ENCODE results near the gene LCA5L.
A peak's percentile ranks its signal among the peaks of the same experiment; 100 is the strongest.

The LCA5L gene

GRCh38 chr21:39397646-39398385 lies 47.8 kb downstream of the LCA5L start:
- ChIA-PET CTCF (interaction anchor here (0.7 to 1.9 kb wide), 5 partner anchors 11 to 46 kb away, joined by 3 to 9 read pairs (median 4); no protein-coding TSS in a partner anchor), POLR2A (no interaction called here)
- no peak for TF ChIP-seq CTCF (IDR thresholded peaks at IDR 0.05; ENCODE audit: control extremely low read depth, extremely low read depth, low read depth, missing control alignments)
- no peak for DNase-seq (ENCODE audit: extremely low spot score)

GRCh38 chr21:39392981-39393380 lies 52.6 kb downstream of the LCA5L start:
- no peak for TF ChIP-seq CTCF (IDR thresholded peaks at IDR 0.05; ENCODE audit: control extremely low read depth, extremely low read depth, low read depth, missing control alignments)
- no peak for DNase-seq (ENCODE audit: extremely low spot score)
- CTCF ChIA-PET, result interaction anchor here (0.7 to 1.7 kb wide), 4 partner anchors 10 to 95 kb away, joined by 3 to 6 read pairs (median 4); a partner anchor contains a TSS
- POLR2A ChIA-PET, result no interaction called here

GRCh38 chr21:39390212-39390765 lies 55.3 kb downstream of the LCA5L start:
- POLR2A ChIA-PET, result no interaction called here
- TF ChIP-seq CTCF (IDR thresholded peaks at IDR 0.05; ENCODE audit: control extremely low read depth, extremely low read depth, low read depth, missing control alignments), result no peak
- CTCF ChIA-PET, result interaction anchor here (1.3 to 1.9 kb wide), 2 partner anchors 14 to 656 kb away, joined by 3 to 4 read pairs; no protein-coding TSS in a partner anchor
- no peak for DNase-seq (ENCODE audit: extremely low spot score)

- CTCF ChIA-PET, result interaction anchor here (1.2 kb wide), 1 partner anchor 9 kb away, joined by 3 read pairs; a partner anchor contains a TSS
- TF ChIP-seq CTCF (IDR thresholded peaks at IDR 0.05; ENCODE audit: control extremely low read depth, extremely low read depth, low read depth, missing control alignments), result no peak
- POLR2A ChIA-PET, result no interaction called here
- no peak for DNase-seq (ENCODE audit: extremely low spot score)
These were observed 56.8 kb downstream of the LCA5L start for GRCh38 chr21:39388811-39389155.

GRCh38 chr21:39388038-39388810 lies 57.4 kb downstream of the LCA5L start:
- TF ChIP-seq CTCF (IDR thresholded peaks at IDR 0.05; ENCODE audit: control extremely low read depth, extremely low read depth, low read depth, missing control alignments), result peak; percentile 96
- ChIA-PET POLR2A (interaction anchor here (0.8 kb wide), 1 partner anchor 11 kb away, joined by 5 read pairs; no protein-coding TSS in a partner anchor), CTCF (interaction anchor here (0.7 to 1.6 kb wide), 15 partner anchors 9 to 654 kb away, joined by 3 to 15 read pairs (median 4); partner anchors contain the start of genes HMGN1 and PSMG1)
- DNase-seq (ENCODE audit: extremely low spot score), result peak; percentile 92

- no peak for TF ChIP-seq CTCF (IDR thresholded peaks at IDR 0.05; ENCODE audit: control extremely low read depth, extremely low read depth, low read depth, missing control alignments)
- peak; percentile 96 for DNase-seq (ENCODE audit: extremely low spot score)
- ChIA-PET POLR2A (interaction anchor here (0.6 to 0.8 kb wide), 5 partner anchors 12 to 580 kb away, joined by 3 to 7 read pairs (median 4); no protein-coding TSS in a partner anchor), CTCF (interaction anchor here (0.6 to 1.6 kb wide), 17 partner anchors 10 to 653 kb away, joined by 3 to 15 read pairs (median 4); partner anchors contain the start of genes HMGN1 and PSMG1)
These were observed 58.0 kb downstream of the LCA5L start for GRCh38 chr21:39387461-39388037.

Data from GM10248 (cell line).